Measurements from ENCODE around the gene EPS8L2.

The EPS8L2 gene

GRCh38 chr11:690738-691633, 15.0 kb upstream of the EPS8L2 start:
- DNase-seq = peak; percentile 61

- no peak for DNase-seq
Observed at GRCh38 chr11:691710-692590, 14.1 kb upstream of the EPS8L2 start.

GRCh38 chr11:692824-693414, 13.1 kb upstream of the EPS8L2 start:
- no peak for DNase-seq

- DNase-seq = no peak
Observed at GRCh38 chr11:693415-693831, 12.6 kb upstream of the EPS8L2 start.

- DNase-seq = no peak
Observed at GRCh38 chr11:693887-694562, 12.0 kb upstream of the EPS8L2 start.

GRCh38 chr11:694563-695287, 11.3 kb upstream of the EPS8L2 start, which contains the start of gene DEAF1:
TSS of gene DEAF1 (minus strand) at chr11:695222. CDS start at chr11:695047, 175 bp downstream.
- DNase-seq = peak; percentile 97

GRCh38 chr11:695288-695537, 10.8 kb upstream of the EPS8L2 start:
- DNase-seq = no peak

- DNase-seq = peak; percentile 97
Observed at GRCh38 chr11:695538-696248, 10.3 kb upstream of the EPS8L2 start, which contains the start of gene TMEM80. TSS of gene TMEM80 (plus strand) at chr11:695816. CDS start at chr11:695828, 12 bp downstream.

- no peak for DNase-seq
Observed at GRCh38 chr11:696955-697491, 9.0 kb upstream of the EPS8L2 start.

GRCh38 chr11:697811-698311, 8.2 kb upstream of the EPS8L2 start:
- no peak for DNase-seq

- DNase-seq = no peak
Observed at GRCh38 chr11:698493-699115, 7.4 kb upstream of the EPS8L2 start.

GRCh38 chr11:699116-699508, 6.9 kb upstream of the EPS8L2 start:
- no peak for DNase-seq

GRCh38 chr11:699753-700152, 6.3 kb upstream of the EPS8L2 start:
- DNase-seq = no peak

GRCh38 chr11:701741-702461, 4.1 kb upstream of the EPS8L2 start:
- peak; percentile 50 for DNase-seq

GRCh38 chr11:702462-703461, 3.3 kb upstream of the EPS8L2 start:
- peak; percentile 47 for DNase-seq

- no peak for DNase-seq
Observed at GRCh38 chr11:703506-703905, 2.5 kb upstream of the EPS8L2 start.

- no peak for DNase-seq
Observed at GRCh38 chr11:704228-704674, 1.8 kb upstream of the EPS8L2 start.
